ENCODE measurements around the gene KIDINS220. TPM values are rescaled to one million over a fixed set of nuclear protein-coding genes. Genes with fewer than 3 reads are reported as not detected.

Gene KIDINS220
- total RNA-seq, 1 donor from 2014 or later = 26.9 TPM

- Mint-ChIP-seq H3K9me3 (no peaks in the 10 kb centered on the region), H3K27ac (no peak overlapping the region), H3K36me3 (ENCODE audit: low read depth) (no peaks in the 10 kb centered on the region), H3K4me1 (no peaks in the 10 kb centered on the region), H3K27me3 (no peaks in the 10 kb centered on the region), H3K4me3 (no peak overlapping the region)
- DNase-seq (no peak), ATAC-seq (ENCODE audit: low read depth) (no peak)
- ChIA-PET CTCF (no interaction called here), POLR2A (no interaction called here)
- intact Hi-C loops (cut with micrococcal nuclease) = no loop called here
- TF ChIP-seq CTCF (IDR thresholded peaks at IDR 0.05) = no peak
Measured at GRCh38 chr2:8855010-8855409, 17.6 kb upstream of the KIDINS220 start.

GRCh38 chr2:8853426-8853825 lies 16.0 kb upstream of the KIDINS220 start:
- no peaks in the 10 kb centered on the region for H3K9me3 Mint-ChIP-seq
- H3K27me3 Mint-ChIP-seq = no peaks in the 10 kb centered on the region
- no peak for TF ChIP-seq CTCF (IDR thresholded peaks at IDR 0.05)
- ChIA-PET CTCF (no interaction called here), POLR2A (no interaction called here)
- no peak overlapping the region for H3K4me3 Mint-ChIP-seq
- no peaks in the 10 kb centered on the region for H3K4me1 Mint-ChIP-seq
- DNase-seq (no peak), ATAC-seq (ENCODE audit: low read depth) (no peak)
- intact Hi-C loops (cut with micrococcal nuclease) = no loop called here
- H3K27ac Mint-ChIP-seq = no peak overlapping the region
- H3K36me3 Mint-ChIP-seq (ENCODE audit: low read depth) = no peaks in the 10 kb centered on the region

- TF ChIP-seq CTCF (IDR thresholded peaks at IDR 0.05) = no peak
- Mint-ChIP-seq H3K27ac (no peak overlapping the region), H3K4me3 (no peak overlapping the region), H3K4me1 (no peaks in the 10 kb centered on the region), H3K36me3 (ENCODE audit: low read depth) (no peaks in the 10 kb centered on the region), H3K9me3 (no peaks in the 10 kb centered on the region), H3K27me3 (no peaks in the 10 kb centered on the region)
- DNase-seq = no peak
- ATAC-seq (ENCODE audit: low read depth) = no peak
- POLR2A ChIA-PET = no interaction called here
- CTCF ChIA-PET = no interaction called here
- intact Hi-C loops (cut with micrococcal nuclease) = no loop called here
Measured at GRCh38 chr2:8851811-8852560, 14.6 kb upstream of the KIDINS220 start.

- no peak for DNase-seq
- H3K4me1 Mint-ChIP-seq = no peaks in the 10 kb centered on the region
- TF ChIP-seq CTCF (IDR thresholded peaks at IDR 0.05) = no peak
- intact Hi-C loops (cut with micrococcal nuclease) = no loop called here
- no peak overlapping the region for H3K27ac Mint-ChIP-seq
- no peak overlapping the region for H3K4me3 Mint-ChIP-seq
- H3K9me3 Mint-ChIP-seq = no peaks in the 10 kb centered on the region
- peaks cover 8% of the 10 kb centered on the region for H3K27me3 Mint-ChIP-seq
- POLR2A ChIA-PET = no interaction called here
- no peaks in the 10 kb centered on the region for H3K36me3 Mint-ChIP-seq (ENCODE audit: low read depth)
- no peak for ATAC-seq (ENCODE audit: low read depth)
- CTCF ChIA-PET = no interaction called here
Measured at GRCh38 chr2:8850845-8851487, 13.6 kb upstream of the KIDINS220 start.

- Mint-ChIP-seq H3K4me1 (no peaks in the 10 kb centered on the region), H3K27me3 (peaks cover 18% of the 10 kb centered on the region), H3K9me3 (no peaks in the 10 kb centered on the region), H3K27ac (no peak overlapping the region), H3K4me3 (no peak overlapping the region), H3K36me3 (ENCODE audit: low read depth) (no peaks in the 10 kb centered on the region)
- DNase-seq (no peak), ATAC-seq (ENCODE audit: low read depth) (no peak)
- ChIA-PET POLR2A (no interaction called here), CTCF (no interaction called here)
- no peak for TF ChIP-seq CTCF (IDR thresholded peaks at IDR 0.05)
- intact Hi-C loops (cut with micrococcal nuclease) = no loop called here
Measured at GRCh38 chr2:8849327-8849726, 11.9 kb upstream of the KIDINS220 start.
